HCT116 (cell line): Measurements from ENCODE around the gene AMMECR1. TPM values are rescaled to one million over a fixed set of nuclear protein-coding genes. Genes with fewer than 3 reads are reported as not detected.

Experiments
- ATAC-seq: fragments of 200-7000 bp; cut with Tn5 transposase; 2 replicates; pipeline ENCODE4 v1.9.1; 2020; ENCODE audit warnings: mild to moderate bottlenecking, moderate library complexity
- BruUV-seq: library from RNA; stranded (reverse); fragments of 400-500 nt; replicated peaks from 2 replicates; lab custom pipeline; 2021; lab: Mats Ljungman, UMichigan
- CTCF ChIA-PET: fragments of 300-600 bp; sonication (Branson Sonifier 250); formaldehyde crosslinking; loops from one replicate; lab custom pipeline; 2021; ENCODE audit warnings: antibody characterized with exemption; lab: Charles Lee
- POLR2A ChIA-PET: fragments of 300-600, 350-600 bp; sonication (Branson Sonifier 250); formaldehyde crosslinking; loops from one replicate; lab custom pipeline; 2021; ENCODE audit warnings: antibody characterized with exemption; lab: Charles Lee
- RAD21 ChIA-PET, 2 experiments: fragments of 300-600 bp; sonication (Branson Sonifier 250); formaldehyde crosslinking; loops; one replicate each; lab custom pipeline; 2023; ENCODE audit warnings: low total read pairs in 2 of 2; ENCODE audit not compliant: uncharacterized antibody in 2 of 2, unreplicated experiment in 2 of 2, low non-redundant PET in 1 of 2; lab: Charles Lee
- DNase-seq: peaks from one replicate; pipeline ENCODE4 v3.0.0-alpha.2; 2010; ENCODE audit warnings: low read depth, low spot score
- H2AFZ ChIP-seq: fragments of 200-600 bp; shearing (Covaris generic), sonication (generic); 2 replicates; pipeline ENCODE4 v1.6.1; 2017; ENCODE audit warnings: low read depth, mixed run types, mixed read lengths, antibody characterized with exemption, low read length; ENCODE audit not compliant: poor library complexity, severe bottlenecking
- H3K27ac ChIP-seq: 2 replicates; pipeline ENCODE4 v1.5.1; 2012; ENCODE audit warnings: low read depth, low read length
- H3K27me3 ChIP-seq: fragments of 200-600 bp; sonication (generic); 2 replicates; pipeline ENCODE4 v1.6.1; 2016; ENCODE audit warnings: mixed run types, low read length, mixed read lengths; ENCODE audit not compliant: insufficient read depth
- H3K36me3 ChIP-seq, 2 experiments: fragments of 200-500 bp in 1 of 2; fragments of 200-600 bp in 1 of 2; sonication (Bioruptor generic) in 1 of 2; sonication (generic) in 1 of 2; 2 replicates each; pipeline versions ENCODE4 v1.5.1 to v1.6.1; 2014 to 2016; ENCODE audit warnings: low read length in 2 of 2, inconsistent platforms in 1 of 2, mixed read lengths in 1 of 2, mixed run types in 1 of 2; ENCODE audit not compliant: insufficient read depth in 2 of 2, control insufficient read depth in 1 of 2
- H3K4me1 ChIP-seq, 2 experiments: fragments of 200-600 bp in 1 of 2; sonication (generic) in 1 of 2; 2 replicates each; pipeline versions ENCODE4 v1.5.1 to v1.6.1; 2012 to 2017; ENCODE audit warnings: low read length in 2 of 2, inconsistent platforms in 1 of 2, mild to moderate bottlenecking in 1 of 2, mixed read lengths in 1 of 2, mixed run types in 1 of 2, moderate library complexity in 1 of 2; ENCODE audit not compliant: insufficient read depth in 2 of 2, control insufficient read depth in 1 of 2
- H3K4me2 ChIP-seq: fragments of 200-600 bp; sonication (generic); 2 replicates; pipeline ENCODE4 v1.6.1; 2017; ENCODE audit warnings: mixed run types, low read length, mixed read lengths
- H3K4me3 ChIP-seq, 2 experiments: fragments of 200-600 bp in 1 of 2; sonication (generic) in 1 of 2; replicated peaks in 1 of 2; 2 replicates each; pipeline ENCODE4 v1.5.1; 2011 to 2016; ENCODE audit warnings: low read length in 2 of 2, control low read depth in 1 of 2, low read depth in 1 of 2, mild to moderate bottlenecking in 1 of 2, mixed read lengths in 1 of 2, mixed run types in 1 of 2
- H3K79me2 ChIP-seq: fragments of 200-600 bp; sonication (generic); 2 replicates; pipeline ENCODE4 v1.6.1; 2017; ENCODE audit warnings: mild to moderate bottlenecking, mixed run types, low read length, moderate library complexity, mixed read lengths; ENCODE audit not compliant: insufficient read depth
- H3K9ac ChIP-seq: fragments of 200-600 bp; sonication (generic); 2 replicates; pipeline ENCODE4 v1.6.1; 2016; ENCODE audit warnings: low read length, mixed read lengths
- H3K9me2 ChIP-seq: fragments of 200-600 bp; sonication (generic), shearing (Covaris generic); 2 replicates; pipeline ENCODE4 v1.6.1; 2017; ENCODE audit warnings: mixed run types, mild to moderate bottlenecking, moderate library complexity; ENCODE audit not compliant: insufficient read depth
- H3K9me3 ChIP-seq, 2 experiments: fragments of 200-500 bp in 1 of 2; fragments of 200-600 bp in 1 of 2; sonication (Bioruptor generic) in 1 of 2; sonication (generic) in 1 of 2; 2 replicates each; pipeline ENCODE4 v1.6.1; 2014 to 2017; ENCODE audit warnings: low read length in 2 of 2, mixed read lengths in 2 of 2, inconsistent platforms in 1 of 2, low read depth in 1 of 2, mild to moderate bottlenecking in 1 of 2, mixed run types in 1 of 2, moderate library complexity in 1 of 2; ENCODE audit not compliant: control insufficient read depth in 1 of 2, insufficient read depth in 1 of 2
- H4K20me1 ChIP-seq: fragments of 200-600 bp; sonication (generic), shearing (Covaris generic); 2 replicates; pipeline ENCODE4 v1.6.1; 2017; ENCODE audit warnings: mixed run types, mild to moderate bottlenecking, moderate library complexity; ENCODE audit not compliant: insufficient read depth
- CEBPB ChIP-seq: IDR thresholded peaks from 2 replicates; pipeline ENCODE4 v1.6.1; 2012; ENCODE audit warnings: low read depth
- CTCF ChIP-seq, 3 experiments: fragments of 200-600 bp in 1 of 3; sonication (generic) in 1 of 3; IDR thresholded peaks in 2 of 3; conservative IDR thresholded peaks in 1 of 3; 2 replicates each; pipeline ENCODE4 v1.5.1; 2012 to 2017; ENCODE audit warnings: low read depth in 2 of 3, low read length in 2 of 3, antibody characterized with exemption in 1 of 3, borderline replicate concordance in 1 of 3, control low read depth in 1 of 3, mild to moderate bottlenecking in 1 of 3, mixed read lengths in 1 of 3, mixed run types in 1 of 3, moderate library complexity in 1 of 3; ENCODE audit not compliant: insufficient read depth in 1 of 3
- ELF1 ChIP-seq: IDR thresholded peaks from 2 replicates; pipeline ENCODE4 v1.6.1; 2012; ENCODE audit warnings: low read depth, borderline replicate concordance
- EZH2 ChIP-seq: fragments of 200-600 bp; sonication (generic); IDR thresholded peaks from 2 replicates; pipeline ENCODE4 v1.6.1; 2017; ENCODE audit warnings: antibody characterized with exemption, mixed run types
- EZH2phosphoT487 ChIP-seq: fragments of 200-600 bp; IDR thresholded peaks from 2 replicates; pipeline ENCODE4 v1.6.1; 2018; ENCODE audit warnings: antibody characterized with exemption, borderline replicate concordance
- FOSL1 ChIP-seq: IDR thresholded peaks from 2 replicates; pipeline ENCODE4 v1.6.1; 2012; ENCODE audit warnings: low read depth
- POLR2A ChIP-seq: IDR thresholded peaks from 2 replicates; pipeline ENCODE4 v1.7.0; 2011; ENCODE audit warnings: borderline replicate concordance; ENCODE audit not compliant: insufficient read depth, insufficient read length; ENCODE audit errors: extremely low read depth
- POLR2AphosphoS5 ChIP-seq: IDR thresholded peaks from 2 replicates; pipeline ENCODE4 v1.6.1; 2011; ENCODE audit warnings: mild to moderate bottlenecking, low read depth, low read length, moderate library complexity
- RAD21 ChIP-seq: IDR thresholded peaks from 2 replicates; pipeline ENCODE4 v1.6.1; 2012; ENCODE audit warnings: low read depth, mild to moderate bottlenecking
- REST ChIP-seq: IDR thresholded peaks from 2 replicates; pipeline ENCODE4 v1.6.1; 2012; ENCODE audit warnings: low read depth
- SRF ChIP-seq: IDR thresholded peaks from 2 replicates; pipeline ENCODE4 v1.6.1; 2012; ENCODE audit warnings: low read depth
- TCF7L2 ChIP-seq: IDR thresholded peaks from 2 replicates; pipeline ENCODE4 v1.7.0; 2011; ENCODE audit warnings: borderline replicate concordance, inconsistent platforms; ENCODE audit not compliant: insufficient read depth, insufficient read length; ENCODE audit errors: extremely low read depth
- ZBTB33 ChIP-seq: IDR thresholded peaks from 2 replicates; pipeline ENCODE4 v1.6.1; 2011; ENCODE audit warnings: mild to moderate bottlenecking, low read length, moderate library complexity; ENCODE audit not compliant: insufficient replicate concordance; ENCODE audit errors: extremely low read depth
- ZNF274 ChIP-seq: fragments of 200-500 bp; sonication (Bioruptor generic); IDR thresholded peaks from 2 replicates; pipeline ENCODE4 v1.6.1; 2014; ENCODE audit warnings: mild to moderate bottlenecking, low read depth, low read length, inconsistent platforms
- intact Hi-C: fragments of 100-400 bp; cut with micrococcal nuclease; formaldehyde crosslinking; loops from 2 replicates; pipeline ENCODE4 v1.10.0; 2022
- total RNA-seq: library from RNA; stranded (reverse); gene quantifications from one replicate; pipeline ENCODE4 v1.2.1, GENCODE V29; 2021; ENCODE audit not compliant: unreplicated experiment
- TF ChIP-seq, protein P1 (sequence below): IDR thresholded peaks from 2 replicates; pipeline ENCODE4 v1.6.1; 2012
- TF ChIP-seq, protein P2 (sequence below): IDR thresholded peaks from 2 replicates; pipeline ENCODE4 v1.6.1; 2012

AMMECR1 gene
- total RNA-seq, 1 experiment from 2014 or later = 9.2 TPM

GRCh38 chrX:110245011-110245410, 72.9 kb downstream of the AMMECR1 start:
- ChIA-PET CTCF (no interaction called here), POLR2A (no interaction called here), RAD21 (no interaction called here)
- no TSS peak for BruUV-seq
- ATAC-seq = no peak
- no peak overlapping the region for H3K9ac ChIP-seq
- no peak overlapping the region for H3K4me3 ChIP-seq
- no peaks in the 10 kb centered on the region for H3K9me3 ChIP-seq
- no peaks in the 10 kb centered on the region for H3K79me2 ChIP-seq
- H3K27me3 ChIP-seq = no peaks in the 10 kb centered on the region
- intact Hi-C loops = no loop called here
- DNase-seq = no peak
- no peaks in the 10 kb centered on the region for H4K20me1 ChIP-seq
- H3K27ac ChIP-seq = no peak overlapping the region
- H3K9me2 ChIP-seq = no peaks in the 10 kb centered on the region
- TF ChIP-seq, protein P1, sequence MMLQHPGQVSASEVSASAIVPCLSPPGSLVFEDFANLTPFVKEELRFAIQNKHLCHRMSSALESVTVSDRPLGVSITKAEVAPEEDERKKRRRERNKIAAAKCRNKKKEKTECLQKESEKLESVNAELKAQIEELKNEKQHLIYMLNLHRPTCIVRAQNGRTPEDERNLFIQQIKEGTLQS = no peak
- TF ChIP-seq POLR2AphosphoS5 (no peak), REST (no peak), EZH2 (no peak), EZH2phosphoT487 (no peak), TCF7L2 (no peak), ZBTB33 (no peak), ZNF274 (no peak), POLR2A (no peak), SRF (no peak), FOSL1 (no peak), ELF1 (no peak), CEBPB (no peak), CTCF (IDR thresholded peaks at IDR 0.05 in 2 of 3, conservative IDR thresholded peaks at IDR 0.05 in 1 of 3; ENCODE audit: borderline replicate concordance in 1 of 3, insufficient read depth in 1 of 3, low read depth in 2 of 3, low read length in 2 of 3) (no peak), RAD21 (no peak)
- TF ChIP-seq, protein P2, sequence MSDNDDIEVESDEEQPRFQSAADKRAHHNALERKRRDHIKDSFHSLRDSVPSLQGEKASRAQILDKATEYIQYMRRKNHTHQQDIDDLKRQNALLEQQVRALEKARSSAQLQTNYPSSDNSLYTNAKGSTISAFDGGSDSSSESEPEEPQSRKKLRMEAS = no peak
- H3K36me3 ChIP-seq = no peaks in the 10 kb centered on the region
- no peak overlapping the region for H3K4me2 ChIP-seq
- no peaks in the 10 kb centered on the region for H3K4me1 ChIP-seq
- H2AFZ ChIP-seq = no peak overlapping the region
